ENCODE data around the gene TTC34.

GRCh38 chr1:2632561-2633361, 168.7 kb downstream of the TTC34 start, which contains the start of gene MMEL1:
- no peak for TF ChIP-seq CTCF (IDR thresholded peaks at IDR 0.05)
- TF ChIP-seq POLR2A (IDR thresholded peaks at IDR 0.05): no peak

All from gastroesophageal sphincter (tissue), 3 donors.